EH (cell line): ENCODE results near the gene DTL.
A peak's percentile ranks its signal among the peaks of the same experiment; 100 is the strongest.

Experiments
- DNase-seq: peaks from one replicate; pipeline ENCODE4 v3.0.0-alpha.2; 2015; ENCODE audit warnings: low read depth

Gene DTL

DNA sequence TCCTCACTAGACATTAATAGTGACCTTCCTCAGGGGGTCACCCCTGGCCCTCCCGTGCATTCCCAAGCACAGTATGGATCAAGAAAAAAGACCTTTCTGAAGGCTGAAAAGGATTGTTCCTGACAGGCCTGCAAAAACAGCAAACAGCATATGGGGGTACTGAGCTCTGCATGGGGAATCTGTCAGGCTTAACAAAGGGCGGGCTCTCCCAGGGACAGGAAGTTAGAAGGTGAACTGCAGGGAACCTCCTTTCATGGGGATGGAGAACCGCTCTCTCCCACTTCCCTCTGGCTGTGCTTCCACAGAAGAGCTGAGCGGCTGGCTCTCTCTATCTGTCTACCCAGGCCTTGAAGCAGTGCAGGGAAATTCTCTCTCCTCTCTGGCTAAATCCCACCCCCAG, 91.7 kb downstream of the DTL start:
- no peak for DNase-seq

GRCh38 chr1:212129781-212130180, 94.2 kb downstream of the DTL start:
- DNase-seq, result no peak

DNA sequence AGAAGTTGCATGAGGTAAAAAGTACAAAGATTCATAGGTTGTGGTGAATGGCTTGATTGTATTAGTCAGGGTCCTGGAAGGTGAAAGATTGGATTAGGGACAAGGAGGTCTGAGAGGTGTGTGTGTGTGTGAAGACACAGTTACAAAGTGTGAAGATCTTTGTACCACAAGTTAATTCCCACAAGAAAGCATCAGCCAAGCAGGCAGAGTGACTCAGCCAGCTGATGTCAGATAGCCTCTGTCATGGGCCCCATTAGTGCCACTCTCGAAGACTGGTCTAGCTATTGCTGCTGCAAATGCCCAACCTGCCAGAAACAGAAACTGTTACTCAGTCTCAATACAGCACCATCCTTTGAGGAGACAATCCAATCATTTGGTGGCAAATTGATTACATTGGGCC, 96.5 kb downstream of the DTL start:
- DNase-seq, result no peak

DNA sequence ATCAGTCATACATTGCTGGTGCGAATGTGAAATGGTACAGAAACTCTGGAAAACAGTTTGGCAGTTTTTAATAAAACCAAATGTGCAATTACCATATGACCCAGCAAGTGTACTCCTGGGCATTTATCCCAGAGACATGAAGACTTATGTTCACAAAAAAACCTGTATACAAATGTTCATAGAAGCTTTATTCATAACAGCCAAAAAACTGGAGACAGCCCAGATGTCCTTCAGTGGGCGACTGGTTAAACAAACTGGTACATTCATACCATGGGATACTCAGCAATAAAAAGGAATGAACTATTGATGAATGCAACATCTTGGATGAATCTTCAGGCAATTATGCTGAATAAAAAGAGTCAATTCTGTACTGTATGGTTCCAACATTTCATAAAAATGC, 97.8 kb downstream of the DTL start:
- no peak for DNase-seq

DNA sequence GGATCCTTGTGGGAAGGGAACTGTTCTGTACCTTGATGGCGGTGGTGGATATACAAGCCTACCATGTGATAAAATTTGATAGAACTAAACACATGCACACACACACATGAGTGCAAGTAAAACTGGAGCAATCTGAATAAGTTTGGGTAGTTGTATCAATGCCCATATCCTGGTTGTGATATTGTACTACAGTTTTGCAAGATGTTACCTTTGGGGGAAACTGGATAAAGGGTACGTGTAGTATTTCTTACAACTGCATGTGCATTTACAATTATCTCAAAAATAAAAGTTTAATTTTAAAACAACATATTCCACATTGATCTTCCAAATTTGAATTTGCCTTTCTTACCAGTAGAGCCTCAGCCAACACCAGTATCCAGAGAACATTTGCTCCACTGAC, 99.6 kb downstream of the DTL start:
- DNase-seq, result no peak

DNA sequence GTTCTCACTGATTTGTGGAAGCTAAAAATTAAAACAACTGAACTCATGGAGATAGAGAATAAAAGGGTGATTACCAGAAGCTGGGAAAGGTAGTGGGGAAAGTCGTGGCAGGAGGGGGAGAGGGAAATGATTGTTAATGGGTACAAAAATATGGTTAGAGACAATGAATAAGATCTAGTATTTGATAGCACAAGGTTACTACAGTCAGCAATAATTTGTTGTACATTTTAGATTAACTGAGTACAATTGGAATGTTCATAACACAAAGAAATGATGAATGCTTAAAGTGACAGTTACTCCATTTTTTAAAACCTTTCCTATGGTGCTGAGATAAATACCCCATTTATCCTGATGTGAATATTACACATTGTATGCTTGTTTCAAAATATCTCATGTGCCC, 102.3 kb downstream of the DTL start:
- no peak for DNase-seq

- no peak for DNase-seq
These were observed 102.9 kb downstream of the DTL start for GRCh38 chr1:212138457-212138856.

DNA sequence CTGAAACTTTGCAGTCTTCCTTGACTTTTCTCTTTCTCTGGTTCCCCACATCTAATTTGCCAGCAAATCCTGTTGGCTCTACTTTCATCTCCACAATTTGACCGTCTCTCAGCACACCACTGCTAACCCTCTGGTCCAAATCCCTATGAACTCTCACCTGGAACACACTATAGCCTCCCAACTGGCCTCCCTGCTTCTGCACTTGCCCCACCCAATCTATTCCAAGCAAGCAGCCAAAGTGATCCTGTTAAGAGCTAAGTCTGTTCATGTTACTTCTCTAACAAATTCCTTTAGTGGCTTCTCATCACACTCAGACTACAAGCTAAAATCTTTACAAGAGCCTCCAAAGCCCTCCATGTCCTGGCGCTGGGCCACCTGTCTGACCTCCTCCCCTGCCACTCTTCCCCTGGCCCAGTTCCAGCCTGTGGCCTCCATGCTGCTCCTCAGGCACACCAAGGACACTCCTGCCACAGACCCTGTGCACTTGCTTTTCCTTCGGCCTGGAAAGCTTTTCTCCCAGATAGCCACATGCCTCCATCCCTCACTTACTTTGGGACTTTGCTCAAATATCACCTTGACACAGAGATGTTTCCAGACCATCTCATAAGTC, 104.1 kb downstream of the DTL start:
- DNase-seq, result no peak

- no peak for DNase-seq
These were observed 105.9 kb downstream of the DTL start for GRCh38 chr1:212141404-212141803.

DNA sequence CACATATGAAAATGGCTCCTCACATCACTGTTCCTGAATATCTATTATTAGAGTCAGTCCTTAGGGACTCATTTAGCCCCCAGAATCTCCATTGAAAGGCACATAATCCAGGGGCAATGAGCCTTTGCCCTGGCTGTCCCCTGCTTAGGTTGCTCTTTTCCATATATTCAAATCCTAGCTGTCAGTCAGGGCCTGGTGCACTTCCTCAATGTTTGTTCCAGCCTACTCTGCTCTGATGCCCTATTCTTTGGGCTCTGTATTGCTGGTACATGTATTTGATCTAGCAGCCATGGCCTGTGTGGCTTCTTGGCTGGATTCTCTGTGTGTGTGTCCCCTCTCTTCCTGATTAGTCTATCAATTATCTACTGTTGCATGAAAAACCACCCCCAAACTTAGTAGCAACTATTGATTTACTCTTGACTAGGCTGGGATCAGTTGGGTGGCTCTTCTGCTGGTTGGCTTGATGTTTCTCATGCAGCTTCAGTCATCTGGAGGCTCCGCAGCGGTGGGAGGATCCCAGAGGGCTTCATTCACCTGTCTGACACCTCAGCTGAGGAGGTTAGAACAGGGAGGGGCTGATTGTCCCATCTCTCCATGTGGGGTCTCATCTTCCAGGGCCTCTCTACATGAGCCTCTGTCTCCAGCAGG, 107.5 kb downstream of the DTL start:
- DNase-seq, result no peak

- DNase-seq, result peak; percentile 11
These were observed 112.1 kb downstream of the DTL start for GRCh38 chr1:212147581-212148033.

DNA sequence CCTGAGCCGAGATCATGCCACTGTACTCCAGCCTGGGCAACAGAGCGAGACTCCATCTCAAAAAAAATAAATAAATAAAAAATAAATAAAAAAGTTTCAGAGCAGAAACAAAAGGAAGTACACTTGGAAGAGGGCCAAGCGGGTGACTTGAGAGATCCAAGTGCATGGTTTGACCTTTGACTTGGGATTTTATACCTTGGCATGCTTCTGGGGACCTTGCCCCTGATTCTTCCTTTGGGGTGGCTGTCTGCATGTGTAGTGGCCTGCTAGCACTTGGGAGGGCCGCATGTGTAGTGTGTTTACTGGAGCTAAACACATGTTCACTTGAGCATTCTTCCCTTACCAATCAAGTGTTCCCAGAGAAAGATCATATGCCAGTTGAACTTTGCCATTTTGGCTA, 114.0 kb downstream of the DTL start:
- DNase-seq, result no peak

DNA sequence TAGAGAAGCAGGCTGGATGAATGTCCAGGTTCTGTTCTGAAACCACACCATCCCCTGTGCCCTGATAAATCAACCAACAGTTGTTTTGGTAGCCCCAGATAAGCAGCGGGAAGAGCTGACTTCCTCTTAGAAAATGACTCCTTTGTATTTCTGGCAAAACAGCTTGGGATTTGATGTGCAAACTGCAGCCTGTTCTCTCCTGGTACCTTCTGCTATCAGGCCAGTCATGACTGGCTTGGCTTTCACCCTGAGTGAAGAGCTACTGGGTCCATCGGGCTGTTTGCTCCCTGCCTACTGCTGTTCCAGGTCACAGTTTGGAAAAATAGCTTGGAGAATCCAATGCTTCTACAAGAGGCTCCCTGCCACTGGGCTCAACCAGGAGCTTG, 116.8 kb downstream of the DTL start:
- DNase-seq, result no peak

DNA sequence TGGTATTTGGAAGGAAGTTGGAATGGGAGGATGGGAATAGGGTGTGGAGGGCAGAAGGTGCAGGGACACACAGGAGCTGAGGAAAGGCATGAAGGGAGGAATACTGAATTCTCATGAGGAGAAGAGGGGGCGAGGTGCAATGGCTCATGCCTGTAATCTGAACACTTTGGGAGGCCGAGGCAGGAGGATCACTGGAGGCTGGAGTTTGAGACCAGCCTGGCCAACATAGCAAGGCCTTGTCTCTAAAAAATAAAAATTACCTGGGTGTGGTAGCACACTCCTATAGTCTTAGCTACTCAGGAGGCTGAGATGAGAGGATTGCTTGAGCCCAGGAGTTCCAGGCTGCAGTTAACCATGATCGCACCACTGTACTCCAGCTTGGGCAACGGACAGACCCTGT, 117.3 kb downstream of the DTL start:
- DNase-seq, result no peak

DNA sequence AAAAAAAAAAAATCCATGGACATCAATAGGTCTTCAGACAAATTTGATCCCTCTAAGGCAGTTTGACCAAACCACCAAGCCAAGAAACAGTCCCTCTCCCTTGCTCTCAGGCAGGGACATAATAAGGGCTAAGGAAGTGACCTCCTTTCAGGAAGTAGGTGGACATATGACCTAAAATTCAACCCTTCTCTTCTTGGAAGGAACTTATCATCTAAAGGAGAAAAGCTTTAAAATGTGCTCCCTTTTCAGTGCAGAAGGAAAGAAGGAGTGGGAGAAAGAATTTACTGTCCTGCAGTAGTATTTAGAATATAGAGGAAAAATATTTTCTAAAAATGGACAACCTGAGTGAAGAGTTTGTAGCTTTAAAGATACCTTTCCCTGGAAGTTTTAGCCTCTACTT, 118.1 kb downstream of the DTL start:
- no peak for DNase-seq
